ENCODE data around the gene FARS2.

The FARS2 gene

GRCh38 chr6:5279891-5280338, 18.6 kb downstream of the FARS2 start:
- no peak overlapping the region for H3K4me3 ChIP-seq (ENCODE audit: low read depth, low read length)
- no peak for DNase-seq (ENCODE audit: low read depth)
- no peak for TF ChIP-seq POLR2A (IDR thresholded peaks at IDR 0.05; ENCODE audit: extremely low read depth, insufficient read length)
- no peak for TF ChIP-seq CTCF (IDR thresholded peaks at IDR 0.05; ENCODE audit: low read depth, low read length)
- TF ChIP-seq MAX (IDR thresholded peaks at IDR 0.05; ENCODE audit: low read depth, low read length), result no peak
- TF ChIP-seq MYC (IDR thresholded peaks at IDR 0.05; ENCODE audit: low read depth, low read length), result no peak

GRCh38 chr6:5280920-5281319, 19.6 kb downstream of the FARS2 start:
- no peak for DNase-seq (ENCODE audit: low read depth)
- TF ChIP-seq MAX (IDR thresholded peaks at IDR 0.05; ENCODE audit: low read depth, low read length) (no peak), MYC (IDR thresholded peaks at IDR 0.05; ENCODE audit: low read depth, low read length) (no peak), POLR2A (IDR thresholded peaks at IDR 0.05; ENCODE audit: extremely low read depth, insufficient read length) (no peak), CTCF (IDR thresholded peaks at IDR 0.05; ENCODE audit: low read depth, low read length) (no peak)
- no peak overlapping the region for H3K4me3 ChIP-seq (ENCODE audit: low read depth, low read length)

- TF ChIP-seq MYC (IDR thresholded peaks at IDR 0.05; ENCODE audit: low read depth, low read length), result no peak
- TF ChIP-seq POLR2A (IDR thresholded peaks at IDR 0.05; ENCODE audit: extremely low read depth, insufficient read length), result no peak
- TF ChIP-seq CTCF (IDR thresholded peaks at IDR 0.05; ENCODE audit: low read depth, low read length), result no peak
- H3K4me3 ChIP-seq (ENCODE audit: low read depth, low read length), result no peak overlapping the region
- no peak for DNase-seq (ENCODE audit: low read depth)
Observed at GRCh38 chr6:5282191-5282623, 20.9 kb downstream of the FARS2 start.

GRCh38 chr6:5285081-5285480, 23.8 kb downstream of the FARS2 start:
- no peak overlapping the region for H3K4me3 ChIP-seq (ENCODE audit: low read depth, low read length)
- TF ChIP-seq CTCF (IDR thresholded peaks at IDR 0.05; ENCODE audit: low read depth, low read length) (no peak), MYC (IDR thresholded peaks at IDR 0.05; ENCODE audit: low read depth, low read length) (no peak), MAX (IDR thresholded peaks at IDR 0.05; ENCODE audit: low read depth, low read length) (no peak), POLR2A (IDR thresholded peaks at IDR 0.05; ENCODE audit: extremely low read depth, insufficient read length) (no peak)
- DNase-seq (ENCODE audit: low read depth), result no peak

- TF ChIP-seq CTCF (IDR thresholded peaks at IDR 0.05; ENCODE audit: low read depth, low read length), result no peak
- no peak for TF ChIP-seq MAX (IDR thresholded peaks at IDR 0.05; ENCODE audit: low read depth, low read length)
- TF ChIP-seq MYC (IDR thresholded peaks at IDR 0.05; ENCODE audit: low read depth, low read length), result no peak
- TF ChIP-seq POLR2A (IDR thresholded peaks at IDR 0.05; ENCODE audit: extremely low read depth, insufficient read length), result no peak
- no peak for DNase-seq (ENCODE audit: low read depth)
- H3K4me3 ChIP-seq (ENCODE audit: low read depth, low read length), result no peak overlapping the region
Observed at GRCh38 chr6:5285526-5285925, 24.2 kb downstream of the FARS2 start.

- no peak for DNase-seq (ENCODE audit: low read depth)
- TF ChIP-seq MAX (IDR thresholded peaks at IDR 0.05; ENCODE audit: low read depth, low read length) (no peak), POLR2A (IDR thresholded peaks at IDR 0.05; ENCODE audit: extremely low read depth, insufficient read length) (no peak), CTCF (IDR thresholded peaks at IDR 0.05; ENCODE audit: low read depth, low read length) (no peak), MYC (IDR thresholded peaks at IDR 0.05; ENCODE audit: low read depth, low read length) (no peak)
- H3K4me3 ChIP-seq (ENCODE audit: low read depth, low read length), result no peak overlapping the region
Observed at GRCh38 chr6:5286780-5287179, 25.5 kb downstream of the FARS2 start.

All from NB4 (cell line).